ENCODE results near the gene MAP7D2. TPM values are rescaled to one million over a fixed set of nuclear protein-coding genes. Genes with fewer than 3 reads are reported as not detected.
A peak's percentile ranks its signal among the peaks of the same experiment; 100 is the strongest.

The MAP7D2 gene
- total and polyA plus RNA-seq, 2 experiments from 2014 or later = 0.90 to 1.6 TPM

- TF ChIP-seq REST (IDR thresholded peaks at IDR 0.05; ENCODE audit: unreplicated experiment) = no peak
Observed at GRCh38 chrX:19960913-19961312, 155.8 kb downstream of the MAP7D2 start (continued).

- ATAC-seq = no peak
- Histone ChIP-seq H3K9me2 (ENCODE audit: insufficient read depth) (no peaks in the 10 kb centered on the region), H3K4me2 (no peak overlapping the region), H2AFZ (no peak overlapping the region), H3K27me3 (ENCODE audit: insufficient read depth) (no peaks in the 10 kb centered on the region), H4K20me1 (replicated peaks; ENCODE audit: insufficient read depth) (no peaks in the 10 kb centered on the region; the same call in 1 of the 2 replicates), H3K4me3 (no peak overlapping the region), H3F3A (replicated peaks; ENCODE audit: low read depth) (no peaks in the 10 kb centered on the region), H3K36me3 (ENCODE audit: insufficient read depth) (no peaks in the 10 kb centered on the region), H3K4me1 (ENCODE audit: insufficient read depth) (no peaks in the 10 kb centered on the region), H3K27ac (ENCODE audit: low read depth) (no peak overlapping the region), H3K79me2 (replicated peaks; ENCODE audit: insufficient read depth) (no peaks in the 10 kb centered on the region)
- H3K27me3 Mint-ChIP-seq (ENCODE audit: insufficient read depth, low read depth, poor library complexity) = no peaks in the 10 kb centered on the region
- H3K4me3 Mint-ChIP-seq = no peak overlapping the region
- TF ChIP-seq EZH2phosphoT487 (IDR thresholded peaks at IDR 0.05; ENCODE audit: unreplicated experiment) = no peak
- no peak for TF ChIP-seq JUNB (IDR thresholded peaks at IDR 0.05; ENCODE audit: unreplicated experiment)
- no peaks in the 10 kb centered on the region for H3K9me3 Mint-ChIP-seq
- H3K4me1 Mint-ChIP-seq = peaks cover 7% of the 10 kb centered on the region; the same call in 1 of the 3 replicates
- H3K27ac Mint-ChIP-seq = peak overlapping the region; percentile 19; the same call in 1 of the 2 replicates
- no peaks in the 10 kb centered on the region for H3K36me3 Mint-ChIP-seq (ENCODE audit: low read depth)
- DNase-seq (ENCODE audit: low spot score) = no peak
Observed at GRCh38 chrX:19958552-19959486, 157.9 kb downstream of the MAP7D2 start.

GRCh38 chrX:19956923-19957322, 159.8 kb downstream of the MAP7D2 start:
- no peak overlapping the region for H3K27ac ChIP-seq (ENCODE audit: low read depth)
- Mint-ChIP-seq H3K36me3 (ENCODE audit: low read depth) (peaks cover 3% of the 10 kb centered on the region; the same call in 2 of the 3 replicates), H3K4me1 (peaks cover 7% of the 10 kb centered on the region; the same call in 1 of the 3 replicates), H3K27ac (no peak overlapping the region), H3K27me3 (ENCODE audit: insufficient read depth, low read depth, poor library complexity) (no peaks in the 10 kb centered on the region), H3K4me3 (no peak overlapping the region), H3K9me3 (no peaks in the 10 kb centered on the region)
- H3K27me3 ChIP-seq (ENCODE audit: insufficient read depth) = no peaks in the 10 kb centered on the region
- no peak for ATAC-seq
- DNase-seq (ENCODE audit: low spot score) = no peak
- H3K36me3 ChIP-seq (ENCODE audit: insufficient read depth) = no peaks in the 10 kb centered on the region
- no peak overlapping the region for H2AFZ ChIP-seq
- H3K4me1 ChIP-seq (ENCODE audit: insufficient read depth) = no peaks in the 10 kb centered on the region
- H4K20me1 ChIP-seq (replicated peaks; ENCODE audit: insufficient read depth) = no peaks in the 10 kb centered on the region; the same call in 1 of the 2 replicates
- no peak overlapping the region for H3K4me2 ChIP-seq
- no peaks in the 10 kb centered on the region for H3F3A ChIP-seq (replicated peaks; ENCODE audit: low read depth)
- H3K4me3 ChIP-seq = no peak overlapping the region
- H3K79me2 ChIP-seq (replicated peaks; ENCODE audit: insufficient read depth) = no peaks in the 10 kb centered on the region
- H3K9me2 ChIP-seq (ENCODE audit: insufficient read depth) = no peaks in the 10 kb centered on the region
- no peak for TF ChIP-seq NANOG (IDR thresholded peaks at IDR 0.05; ENCODE audit: borderline replicate concordance)
- TF ChIP-seq, protein P1, sequence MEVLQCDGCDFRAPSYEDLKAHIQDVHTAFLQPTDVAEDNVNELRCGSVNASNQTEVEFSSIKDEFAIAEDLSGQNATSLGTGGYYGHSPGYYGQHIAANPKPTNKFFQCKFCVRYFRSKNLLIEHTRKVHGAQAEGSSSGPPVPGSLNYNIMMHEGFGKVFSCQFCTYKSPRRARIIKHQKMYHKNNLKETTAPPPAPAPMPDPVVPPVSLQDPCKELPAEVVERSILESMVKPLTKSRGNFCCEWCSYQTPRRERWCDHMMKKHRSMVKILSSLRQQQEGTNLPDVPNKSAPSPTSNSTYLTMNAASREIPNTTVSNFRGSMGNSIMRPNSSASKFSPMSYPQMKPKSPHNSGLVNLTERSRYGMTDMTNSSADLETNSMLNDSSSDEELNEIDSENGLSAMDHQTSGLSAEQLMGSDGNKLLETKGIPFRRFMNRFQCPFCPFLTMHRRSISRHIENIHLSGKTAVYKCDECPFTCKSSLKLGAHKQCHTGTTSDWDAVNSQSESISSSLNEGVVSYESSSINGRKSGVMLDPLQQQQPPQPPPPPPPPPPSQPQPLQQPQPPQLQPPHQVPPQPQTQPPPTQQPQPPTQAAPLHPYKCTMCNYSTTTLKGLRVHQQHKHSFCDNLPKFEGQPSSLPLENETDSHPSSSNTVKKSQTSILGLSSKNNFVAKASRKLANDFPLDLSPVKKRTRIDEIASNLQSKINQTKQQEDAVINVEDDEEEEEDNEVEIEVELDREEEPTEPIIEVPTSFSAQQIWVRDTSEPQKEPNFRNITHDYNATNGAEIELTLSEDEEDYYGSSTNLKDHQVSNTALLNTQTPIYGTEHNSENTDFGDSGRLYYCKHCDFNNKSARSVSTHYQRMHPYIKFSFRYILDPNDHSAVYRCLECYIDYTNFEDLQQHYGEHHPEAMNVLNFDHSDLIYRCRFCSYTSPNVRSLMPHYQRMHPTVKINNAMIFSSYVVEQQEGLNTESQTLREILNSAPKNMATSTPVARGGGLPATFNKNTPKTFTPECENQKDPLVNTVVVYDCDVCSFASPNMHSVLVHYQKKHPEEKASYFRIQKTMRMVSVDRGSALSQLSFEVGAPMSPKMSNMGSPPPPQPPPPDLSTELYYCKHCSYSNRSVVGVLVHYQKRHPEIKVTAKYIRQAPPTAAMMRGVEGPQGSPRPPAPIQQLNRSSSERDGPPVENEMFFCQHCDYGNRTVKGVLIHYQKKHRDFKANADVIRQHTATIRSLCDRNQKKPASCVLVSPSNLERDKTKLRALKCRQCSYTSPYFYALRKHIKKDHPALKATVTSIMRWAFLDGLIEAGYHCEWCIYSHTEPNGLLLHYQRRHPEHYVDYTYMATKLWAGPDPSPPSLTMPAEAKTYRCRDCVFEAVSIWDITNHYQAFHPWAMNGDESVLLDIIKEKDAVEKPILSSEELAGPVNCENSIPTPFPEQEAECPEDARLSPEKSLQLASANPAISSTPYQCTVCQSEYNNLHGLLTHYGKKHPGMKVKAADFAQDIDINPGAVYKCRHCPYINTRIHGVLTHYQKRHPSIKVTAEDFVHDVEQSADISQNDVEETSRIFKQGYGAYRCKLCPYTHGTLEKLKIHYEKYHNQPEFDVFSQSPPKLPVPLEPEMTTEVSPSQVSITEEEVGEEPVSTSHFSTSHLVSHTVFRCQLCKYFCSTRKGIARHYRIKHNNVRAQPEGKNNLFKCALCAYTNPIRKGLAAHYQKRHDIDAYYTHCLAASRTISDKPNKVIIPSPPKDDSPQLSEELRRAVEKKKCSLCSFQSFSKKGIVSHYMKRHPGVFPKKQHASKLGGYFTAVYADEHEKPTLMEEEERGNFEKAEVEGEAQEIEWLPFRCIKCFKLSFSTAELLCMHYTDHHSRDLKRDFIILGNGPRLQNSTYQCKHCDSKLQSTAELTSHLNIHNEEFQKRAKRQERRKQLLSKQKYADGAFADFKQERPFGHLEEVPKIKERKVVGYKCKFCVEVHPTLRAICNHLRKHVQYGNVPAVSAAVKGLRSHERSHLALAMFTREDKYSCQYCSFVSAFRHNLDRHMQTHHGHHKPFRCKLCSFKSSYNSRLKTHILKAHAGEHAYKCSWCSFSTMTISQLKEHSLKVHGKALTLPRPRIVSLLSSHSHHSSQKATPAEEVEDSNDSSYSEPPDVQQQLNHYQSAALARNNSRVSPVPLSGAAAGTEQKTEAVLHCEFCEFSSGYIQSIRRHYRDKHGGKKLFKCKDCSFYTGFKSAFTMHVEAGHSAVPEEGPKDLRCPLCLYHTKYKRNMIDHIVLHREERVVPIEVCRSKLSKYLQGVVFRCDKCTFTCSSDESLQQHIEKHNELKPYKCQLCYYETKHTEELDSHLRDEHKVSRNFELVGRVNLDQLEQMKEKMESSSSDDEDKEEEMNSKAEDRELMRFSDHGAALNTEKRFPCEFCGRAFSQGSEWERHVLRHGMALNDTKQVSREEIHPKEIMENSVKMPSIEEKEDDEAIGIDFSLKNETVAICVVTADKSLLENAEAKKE (CRISPR knock-in tag; IDR thresholded peaks at IDR 0.05) = no peak
- no peak for TF ChIP-seq POLR2AphosphoS5 (IDR thresholded peaks at IDR 0.05; ENCODE audit: low read depth)
- no peak for TF ChIP-seq EZH2 (IDR thresholded peaks at IDR 0.05; ENCODE audit: low read depth, unreplicated experiment)
